ENCODE results near the gene UBXN1. TPM values are rescaled to one million over a fixed set of nuclear protein-coding genes. Genes with fewer than 3 reads are reported as not detected.

Gene UBXN1
- total RNA-seq, 1 experiment from 2014 or later: 135 TPM

- ATAC-seq: no peak
- peaks cover 49% of the 10 kb centered on the region for H3K4me1 Mint-ChIP-seq
- CTCF ChIA-PET: interaction anchor here (0.5 to 4.0 kb wide), 11 partner anchors 13 to 285 kb away, joined by 3 to 24 read pairs (median 4); partner anchors contain the start of genes C11orf98, CSKMT, HNRNPUL2 and STX5
Observed at GRCh38 chr11:62710001-62710345, 31.1 kb upstream of the UBXN1 start.

More at GRCh38 chr11:62710001-62710345, 31.1 kb upstream of the UBXN1 start:
- POLR2A ChIA-PET: interaction anchor here (0.6 to 6.0 kb wide), 10 partner anchors 17 to 322 kb away, joined by 3 to 35 read pairs (median 8); partner anchors contain the start of genes C11orf98, CSKMT, EEF1G and HNRNPUL2
- TF ChIP-seq SMAD3 (CRISPR knock-in tag; IDR thresholded peaks at IDR 0.05; ENCODE audit: borderline replicate concordance) (no peak), SOX15 (CRISPR knock-in tag; IDR thresholded peaks at IDR 0.05) (no peak), CREB1 (CRISPR knock-in tag; IDR thresholded peaks at IDR 0.05) (peak; percentile 14; the same call in 1 of the 2 replicates), ELF4 (CRISPR knock-in tag; IDR thresholded peaks at IDR 0.05; ENCODE audit: low read depth) (no peak), ZNF232 (CRISPR knock-in tag; IDR thresholded peaks at IDR 0.05) (no peak), ZNF138 (CRISPR knock-in tag; conservative IDR thresholded peaks at IDR 0.05) (no peak), NR3C1 (CRISPR knock-in tag; conservative IDR thresholded peaks at IDR 0.05; ENCODE audit: low read depth) (no peak), HMGXB4 (CRISPR knock-in tag; IDR thresholded peaks at IDR 0.05) (0 out of 2 replicates have a peak, but pooled peaks have one; percentile 26), HMGA2 (CRISPR knock-in tag; IDR thresholded peaks at IDR 0.05) (no peak), MXD4 (CRISPR knock-in tag; IDR thresholded peaks at IDR 0.05; ENCODE audit: borderline replicate concordance) (no peak), PRRX2 (CRISPR knock-in tag; IDR thresholded peaks at IDR 0.05) (no peak), IRF2 (CRISPR knock-in tag; IDR thresholded peaks at IDR 0.05; ENCODE audit: borderline replicate concordance, low read depth) (no peak), PRDM15 (CRISPR knock-in tag; IDR thresholded peaks at IDR 0.05) (peak; percentile 65), ZNF317 (CRISPR knock-in tag; IDR thresholded peaks at IDR 0.05; ENCODE audit: borderline replicate concordance, low read depth) (no peak), OVOL2 (CRISPR knock-in tag; IDR thresholded peaks at IDR 0.05; ENCODE audit: borderline replicate concordance) (no peak), ZSCAN18 (CRISPR knock-in tag; IDR thresholded peaks at IDR 0.05) (no peak), ZNF532 (CRISPR knock-in tag; IDR thresholded peaks at IDR 0.05; ENCODE audit: borderline replicate concordance) (no peak)
- TF ChIP-seq, protein P1, sequence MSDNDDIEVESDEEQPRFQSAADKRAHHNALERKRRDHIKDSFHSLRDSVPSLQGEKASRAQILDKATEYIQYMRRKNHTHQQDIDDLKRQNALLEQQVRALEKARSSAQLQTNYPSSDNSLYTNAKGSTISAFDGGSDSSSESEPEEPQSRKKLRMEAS (CRISPR knock-in tag; IDR thresholded peaks at IDR 0.05): peak; percentile 10; the same call in 1 of the 2 replicates
- TF ChIP-seq, protein P2, sequence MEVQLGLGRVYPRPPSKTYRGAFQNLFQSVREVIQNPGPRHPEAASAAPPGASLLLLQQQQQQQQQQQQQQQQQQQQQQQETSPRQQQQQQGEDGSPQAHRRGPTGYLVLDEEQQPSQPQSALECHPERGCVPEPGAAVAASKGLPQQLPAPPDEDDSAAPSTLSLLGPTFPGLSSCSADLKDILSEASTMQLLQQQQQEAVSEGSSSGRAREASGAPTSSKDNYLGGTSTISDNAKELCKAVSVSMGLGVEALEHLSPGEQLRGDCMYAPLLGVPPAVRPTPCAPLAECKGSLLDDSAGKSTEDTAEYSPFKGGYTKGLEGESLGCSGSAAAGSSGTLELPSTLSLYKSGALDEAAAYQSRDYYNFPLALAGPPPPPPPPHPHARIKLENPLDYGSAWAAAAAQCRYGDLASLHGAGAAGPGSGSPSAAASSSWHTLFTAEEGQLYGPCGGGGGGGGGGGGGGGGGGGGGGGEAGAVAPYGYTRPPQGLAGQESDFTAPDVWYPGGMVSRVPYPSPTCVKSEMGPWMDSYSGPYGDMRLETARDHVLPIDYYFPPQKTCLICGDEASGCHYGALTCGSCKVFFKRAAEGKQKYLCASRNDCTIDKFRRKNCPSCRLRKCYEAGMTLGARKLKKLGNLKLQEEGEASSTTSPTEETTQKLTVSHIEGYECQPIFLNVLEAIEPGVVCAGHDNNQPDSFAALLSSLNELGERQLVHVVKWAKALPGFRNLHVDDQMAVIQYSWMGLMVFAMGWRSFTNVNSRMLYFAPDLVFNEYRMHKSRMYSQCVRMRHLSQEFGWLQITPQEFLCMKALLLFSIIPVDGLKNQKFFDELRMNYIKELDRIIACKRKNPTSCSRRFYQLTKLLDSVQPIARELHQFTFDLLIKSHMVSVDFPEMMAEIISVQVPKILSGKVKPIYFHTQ (CRISPR knock-in tag; IDR thresholded peaks at IDR 0.05): 0 out of 2 replicates have a peak, but pooled peaks have one; percentile 6
- TF ChIP-seq, protein P3, sequence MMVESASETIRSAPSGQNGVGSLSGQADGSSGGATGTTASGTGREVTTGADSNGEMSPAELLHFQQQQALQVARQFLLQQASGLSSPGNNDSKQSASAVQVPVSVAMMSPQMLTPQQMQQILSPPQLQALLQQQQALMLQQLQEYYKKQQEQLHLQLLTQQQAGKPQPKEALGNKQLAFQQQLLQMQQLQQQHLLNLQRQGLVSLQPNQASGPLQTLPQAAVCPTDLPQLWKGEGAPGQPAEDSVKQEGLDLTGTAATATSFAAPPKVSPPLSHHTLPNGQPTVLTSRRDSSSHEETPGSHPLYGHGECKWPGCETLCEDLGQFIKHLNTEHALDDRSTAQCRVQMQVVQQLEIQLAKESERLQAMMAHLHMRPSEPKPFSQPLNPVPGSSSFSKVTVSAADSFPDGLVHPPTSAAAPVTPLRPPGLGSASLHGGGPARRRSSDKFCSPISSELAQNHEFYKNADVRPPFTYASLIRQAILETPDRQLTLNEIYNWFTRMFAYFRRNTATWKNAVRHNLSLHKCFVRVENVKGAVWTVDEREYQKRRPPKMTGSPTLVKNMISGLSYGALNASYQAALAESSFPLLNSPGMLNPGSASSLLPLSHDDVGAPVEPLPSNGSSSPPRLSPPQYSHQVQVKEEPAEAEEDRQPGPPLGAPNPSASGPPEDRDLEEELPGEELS (CRISPR knock-in tag; IDR thresholded peaks at IDR 0.05): no peak
- Mint-ChIP-seq H3K27me3 (ENCODE audit: low read depth) (no peaks in the 10 kb centered on the region; the same call in 1 of the 2 replicates), H3K4me3 (peak overlapping the region; percentile 92), H3K27ac (peak overlapping the region; percentile 100), H3K9me3 (no peaks in the 10 kb centered on the region), H3K36me3 (peaks cover 38% of the 10 kb centered on the region)
- DNase-seq (ENCODE audit: low spot score): no peak
